Measurements from ENCODE around the gene ADAP1.

ADAP1 gene

GRCh38 chr7:988963-989529 is 34.6 kb upstream of the ADAP1 start:
- no peak for DNase-seq

- DNase-seq: no peak
Measured at GRCh38 chr7:988426-988911, 34.0 kb upstream of the ADAP1 start.

GRCh38 chr7:987909-988308 is 33.4 kb upstream of the ADAP1 start:
- DNase-seq: no peak

GRCh38 chr7:986766-987751 is 32.6 kb upstream of the ADAP1 start:
- no peak for DNase-seq

- DNase-seq: no peak
Measured at GRCh38 chr7:985915-986741, 31.6 kb upstream of the ADAP1 start.

GRCh38 chr7:985127-985416 is 30.6 kb upstream of the ADAP1 start:
- DNase-seq: no peak

- DNase-seq: no peak
Measured at GRCh38 chr7:984361-985126, 30.1 kb upstream of the ADAP1 start.

GRCh38 chr7:983616-984071 is 29.2 kb upstream of the ADAP1 start:
- DNase-seq: no peak

- DNase-seq: no peak
Measured at GRCh38 chr7:983004-983615, 28.6 kb upstream of the ADAP1 start, which contains the start of gene CYP2W1. CYP2W1 (plus strand) TSS chr7:983181; CDS start chr7:983212, 31 bp downstream.

- no peak for DNase-seq
Measured at GRCh38 chr7:982511-983003, 28.1 kb upstream of the ADAP1 start.

GRCh38 chr7:981793-982510 is 27.5 kb upstream of the ADAP1 start:
- DNase-seq: no peak

- DNase-seq: no peak
Measured at GRCh38 chr7:979886-980571, 25.5 kb upstream of the ADAP1 start.

GRCh38 chr7:979151-979550 is 24.7 kb upstream of the ADAP1 start:
- DNase-seq: no peak

- DNase-seq: no peak
Measured at GRCh38 chr7:978416-979091, 24.1 kb upstream of the ADAP1 start.

- DNase-seq: no peak
Measured at GRCh38 chr7:978049-978346, 23.5 kb upstream of the ADAP1 start.

- DNase-seq: no peak
Measured at GRCh38 chr7:977326-978048, 23.0 kb upstream of the ADAP1 start.

GRCh38 chr7:976901-977325 is 22.4 kb upstream of the ADAP1 start:
- no peak for DNase-seq

GRCh38 chr7:975702-976473 is 21.4 kb upstream of the ADAP1 start:
- no peak for DNase-seq
